Measurements from ENCODE around the gene CCDC191.

- no peak for TF ChIP-seq CTCF (IDR thresholded peaks at IDR 0.05; ENCODE audit: low read length)
- no peak for TF ChIP-seq EZH2 (IDR thresholded peaks at IDR 0.05; ENCODE audit: borderline replicate concordance, low read length)
Measured at GRCh38 chr3:114078126-114078525, 21.8 kb upstream of the CCDC191 start.

Measured in OCI-LY1 (cell line).